22Rv1 (cell line): Measurements from ENCODE around the gene STAMBP.

Experiments used
- CTCF ChIP-seq: fragments of 450-650 bp; IDR thresholded peaks from 2 replicates; pipeline ENCODE4 v1.5.1; 2017; ENCODE audit warnings: mild to moderate bottlenecking
- ZFX ChIP-seq: fragments of 450-650 bp; IDR thresholded peaks from 2 replicates; pipeline ENCODE4 v1.6.1; 2017; ENCODE audit warnings: antibody characterized with exemption, borderline replicate concordance

GRCh38 chr2:73919596-73920228 is 91.0 kb downstream of the STAMBP start:
- no peak for TF ChIP-seq CTCF
- TF ChIP-seq ZFX, result no peak
